A673 (cell line): ENCODE results near the gene TSPEAR. TPM values are rescaled to one million over a fixed set of nuclear protein-coding genes. Genes with fewer than 3 reads are reported as not detected.
A peak's percentile ranks its signal among the peaks of the same experiment; 100 is the strongest.

Experiments
- Bru-seq: library from RNA; stranded (reverse); fragments of 400-500 nt; gene quantifications from one replicate; lab custom pipeline; 2021; lab: Mats Ljungman, UMichigan
- BruChase-seq, 2 experiments: library from RNA; stranded (reverse); fragments of 400-500 nt; gene quantifications; one replicate each; lab custom pipeline; 2021; lab: Mats Ljungman, UMichigan
- BruUV-seq: library from RNA; stranded (reverse); fragments of 400-500 nt; replicated peaks from 2 replicates; lab custom pipeline; 2021; lab: Mats Ljungman, UMichigan
- CTCF ChIA-PET: fragments of 300-600 bp; sonication (Branson Sonifier 250); formaldehyde crosslinking; loops from one replicate; lab custom pipeline; 2022; ENCODE audit warnings: antibody characterized with exemption; lab: Charles Lee
- POLR2A ChIA-PET: fragments of 300-600 bp; sonication (Branson Sonifier 250); formaldehyde crosslinking; loops from one replicate; lab custom pipeline; 2022; ENCODE audit warnings: antibody characterized with exemption; ENCODE audit not compliant: low non-redundant PET; lab: Charles Lee
- DNase-seq: peaks from one replicate; pipeline ENCODE4 v3.0.0-alpha.2; 2015; ENCODE audit warnings: low spot score
- H3K27ac ChIP-seq: fragments of 200-600 bp; sonication (generic); 2 replicates; pipeline ENCODE4 v1.5.1; 2016; ENCODE audit warnings: mixed run types, low read depth, mild to moderate bottlenecking, mixed read lengths, antibody characterized with exemption, low read length; ENCODE audit not compliant: poor library complexity, severe bottlenecking
- H3K27me3 ChIP-seq: fragments of 200-600 bp; sonication (generic); replicated peaks from 2 replicates; pipeline ENCODE4 v1.6.1; 2017; ENCODE audit warnings: mixed run types, low read depth, mild to moderate bottlenecking, mixed read lengths, antibody characterized with exemption, low read length; ENCODE audit not compliant: insufficient read depth, poor library complexity
- H3K36me3 ChIP-seq: fragments of 200-600 bp; sonication (generic); 2 replicates; pipeline ENCODE4 v1.6.1; 2016; ENCODE audit warnings: mixed run types, mild to moderate bottlenecking, mixed read lengths, antibody characterized with exemption, low read length; ENCODE audit not compliant: insufficient read depth, poor library complexity, severe bottlenecking
- H3K4me1 ChIP-seq: fragments of 200-600 bp; sonication (generic); 2 replicates; pipeline ENCODE4 v1.6.1; 2017; ENCODE audit warnings: mixed run types, mild to moderate bottlenecking, mixed read lengths, antibody characterized with exemption, low read length; ENCODE audit not compliant: insufficient read depth, poor library complexity, severe bottlenecking
- H3K4me3 ChIP-seq: fragments of 200-600 bp; sonication (generic); 2 replicates; pipeline ENCODE4 v1.5.1; 2016; ENCODE audit warnings: low read depth, mixed run types, mild to moderate bottlenecking, mixed read lengths, low read length; ENCODE audit not compliant: poor library complexity, severe bottlenecking
- H3K9me3 ChIP-seq: fragments of 200-600 bp; sonication (generic); 2 replicates; pipeline ENCODE4 v1.6.1; 2016; ENCODE audit warnings: mixed run types, low read depth, mild to moderate bottlenecking, mixed read lengths, antibody characterized with exemption, low read length; ENCODE audit not compliant: poor library complexity, severe bottlenecking
- EZH2 ChIP-seq: fragments of 200-600 bp; sonication (generic); IDR thresholded peaks from 2 replicates; pipeline ENCODE4 v1.6.1; 2017; ENCODE audit warnings: borderline replicate concordance, low read depth, mild to moderate bottlenecking, mixed read lengths, antibody characterized with exemption, low read length; ENCODE audit not compliant: poor library complexity, severe bottlenecking
- intact Hi-C: fragments of 100-400 bp; cut with micrococcal nuclease; formaldehyde crosslinking; loops from one replicate; pipeline ENCODE4 v1.10.0; 2022; ENCODE audit not compliant: unreplicated experiment
- long read RNA-seq: library from polyadenylated mRNA; stranded (forward); transcript quantifications from one replicate; pipeline ENCODE4 v2.0.0, GENCODE V29; 2022
- total RNA-seq: library from RNA; stranded (reverse); gene quantifications from 2 replicates; pipeline ENCODE4 v1.2.3, GENCODE V29; 2021
- TF ChIP-seq, protein P1 (sequence below): fragments of 300-800, 200-600 bp; sonication (generic); conservative IDR thresholded peaks from 2 replicates; pipeline ENCODE4 v1.5.1; 2017; ENCODE audit warnings: low read depth, mild to moderate bottlenecking, antibody characterized with exemption, low read length, moderate library complexity, mixed read lengths

TSPEAR gene
- total RNA-seq: 8.3 and 12.4 TPM in 2 replicates
- percentile 63 among the genes with signal in this experiment for Bru-seq, nascent RNA
- BruChase-seq, experiment 1, labeled RNA remaining after a 2-hour chase: percentile 59 among the genes with signal in this experiment
- percentile 71 among the genes with signal in this experiment for BruChase-seq, experiment 2, labeled RNA remaining after a 6-hour chase
- long read RNA-seq, partial matches to known transcripts: 4 of 24 reads
- long read RNA-seq, other reads (novel, unspliced or antisense): 20 of 24 reads

DNA sequence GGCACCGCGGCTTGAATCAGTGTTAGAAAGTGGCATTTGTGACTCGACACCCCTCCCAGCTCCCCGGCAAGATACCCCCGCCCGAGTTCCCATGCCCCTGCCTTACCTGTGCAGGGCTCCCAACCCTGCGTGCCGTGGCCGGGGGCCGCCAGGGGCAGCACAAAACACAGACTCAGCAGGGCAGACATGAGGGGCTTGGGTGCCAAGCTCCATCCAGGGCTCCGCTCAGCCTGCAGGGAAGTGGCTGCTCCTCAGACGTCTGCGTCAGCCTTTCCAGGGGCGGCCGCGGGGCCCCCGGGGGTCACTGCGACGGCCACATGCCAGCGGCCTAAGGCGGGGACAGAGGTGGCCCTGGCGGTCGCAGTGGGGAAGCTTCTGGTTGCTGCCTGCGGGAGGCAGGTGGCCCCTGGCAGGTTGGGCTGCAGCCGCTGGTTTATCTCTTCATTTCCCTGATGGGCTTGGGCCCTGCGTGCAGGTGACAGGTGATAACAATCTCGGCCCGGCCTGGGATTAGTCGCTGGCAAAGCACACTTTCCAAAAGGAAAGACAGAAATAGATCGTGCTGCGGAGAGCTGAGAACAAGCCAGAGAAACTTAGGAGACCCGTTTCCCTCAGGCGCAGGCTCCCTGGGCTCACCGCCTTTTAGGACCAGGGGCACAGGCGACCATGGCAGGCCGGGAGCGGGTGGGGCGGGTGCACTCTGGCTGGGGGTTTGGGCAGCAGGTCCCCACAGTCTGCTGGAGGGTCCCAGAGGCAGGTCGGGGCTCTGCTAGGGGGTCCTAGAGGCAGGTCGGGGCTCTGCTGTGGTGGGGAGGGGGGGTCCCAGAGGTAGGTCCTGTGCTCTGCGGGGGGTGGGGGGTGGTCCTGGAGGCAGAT lies at the start of gene TSPEAR:
Gene TSPEAR (minus strand): TSS at position 246 of the 876 bp plus-strand sequence. CDS start 58 bp downstream, at position 188.
- no peaks in the 10 kb centered on the region for H3K9me3 ChIP-seq
- intact Hi-C loops: no loop called here
- POLR2A ChIA-PET: no interaction called here
- H3K27ac ChIP-seq: no peak within 1 kb of the TSS
- no peaks in the 10 kb centered on the region for H3K36me3 ChIP-seq
- H3K4me3 ChIP-seq: no peak within 1 kb of the TSS
- no peak for TF ChIP-seq EZH2
- TF ChIP-seq, protein P1, sequence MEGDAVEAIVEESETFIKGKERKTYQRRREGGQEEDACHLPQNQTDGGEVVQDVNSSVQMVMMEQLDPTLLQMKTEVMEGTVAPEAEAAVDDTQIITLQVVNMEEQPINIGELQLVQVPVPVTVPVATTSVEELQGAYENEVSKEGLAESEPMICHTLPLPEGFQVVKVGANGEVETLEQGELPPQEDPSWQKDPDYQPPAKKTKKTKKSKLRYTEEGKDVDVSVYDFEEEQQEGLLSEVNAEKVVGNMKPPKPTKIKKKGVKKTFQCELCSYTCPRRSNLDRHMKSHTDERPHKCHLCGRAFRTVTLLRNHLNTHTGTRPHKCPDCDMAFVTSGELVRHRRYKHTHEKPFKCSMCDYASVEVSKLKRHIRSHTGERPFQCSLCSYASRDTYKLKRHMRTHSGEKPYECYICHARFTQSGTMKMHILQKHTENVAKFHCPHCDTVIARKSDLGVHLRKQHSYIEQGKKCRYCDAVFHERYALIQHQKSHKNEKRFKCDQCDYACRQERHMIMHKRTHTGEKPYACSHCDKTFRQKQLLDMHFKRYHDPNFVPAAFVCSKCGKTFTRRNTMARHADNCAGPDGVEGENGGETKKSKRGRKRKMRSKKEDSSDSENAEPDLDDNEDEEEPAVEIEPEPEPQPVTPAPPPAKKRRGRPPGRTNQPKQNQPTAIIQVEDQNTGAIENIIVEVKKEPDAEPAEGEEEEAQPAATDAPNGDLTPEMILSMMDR: no peak
- DNase-seq: no peak
- peaks cover 4% of the 10 kb centered on the region for H3K4me1 ChIP-seq
- H3K27me3 ChIP-seq: peaks cover 13% of the 10 kb centered on the region
- CTCF ChIA-PET: interaction anchor here (0.8 kb wide), 1 partner anchor 10 kb away, joined by 3 read pairs; no protein-coding TSS in a partner anchor
- no TSS peak for BruUV-seq

DNA sequence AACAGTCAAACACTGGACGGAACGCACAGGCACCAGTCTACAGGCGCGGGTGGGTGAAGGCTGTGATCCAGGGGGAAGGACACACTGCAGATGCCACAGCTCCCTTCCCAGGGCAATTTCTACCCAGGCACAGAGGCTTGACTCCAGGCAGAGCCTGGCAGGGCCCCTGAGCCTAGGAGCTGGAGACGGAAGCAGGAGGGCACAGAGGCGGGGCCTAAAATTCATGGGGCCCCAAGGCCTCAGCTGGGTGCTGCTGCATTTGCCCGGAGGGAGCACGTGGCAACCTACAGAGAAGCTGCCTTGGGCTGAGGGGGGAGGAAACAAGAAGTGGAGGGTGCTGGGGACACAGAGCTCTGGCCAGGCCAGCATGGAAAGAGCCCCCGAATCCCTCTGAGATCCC lies 49.0 kb upstream of the TSPEAR start:
- Histone ChIP-seq H3K9me3 (no peaks in the 10 kb centered on the region), H3K4me3 (no peak overlapping the region), H3K27me3 (no peaks in the 10 kb centered on the region), H3K4me1 (peaks cover 7% of the 10 kb centered on the region), H3K36me3 (no peaks in the 10 kb centered on the region), H3K27ac (peak overlapping the region; percentile 45)
- CTCF ChIA-PET: no interaction called here
- POLR2A ChIA-PET: no interaction called here
- intact Hi-C loops: no loop called here
- BruUV-seq: no TSS peak
- no peak for DNase-seq
- TF ChIP-seq, protein P1: no peak
- no peak for TF ChIP-seq EZH2

DNA sequence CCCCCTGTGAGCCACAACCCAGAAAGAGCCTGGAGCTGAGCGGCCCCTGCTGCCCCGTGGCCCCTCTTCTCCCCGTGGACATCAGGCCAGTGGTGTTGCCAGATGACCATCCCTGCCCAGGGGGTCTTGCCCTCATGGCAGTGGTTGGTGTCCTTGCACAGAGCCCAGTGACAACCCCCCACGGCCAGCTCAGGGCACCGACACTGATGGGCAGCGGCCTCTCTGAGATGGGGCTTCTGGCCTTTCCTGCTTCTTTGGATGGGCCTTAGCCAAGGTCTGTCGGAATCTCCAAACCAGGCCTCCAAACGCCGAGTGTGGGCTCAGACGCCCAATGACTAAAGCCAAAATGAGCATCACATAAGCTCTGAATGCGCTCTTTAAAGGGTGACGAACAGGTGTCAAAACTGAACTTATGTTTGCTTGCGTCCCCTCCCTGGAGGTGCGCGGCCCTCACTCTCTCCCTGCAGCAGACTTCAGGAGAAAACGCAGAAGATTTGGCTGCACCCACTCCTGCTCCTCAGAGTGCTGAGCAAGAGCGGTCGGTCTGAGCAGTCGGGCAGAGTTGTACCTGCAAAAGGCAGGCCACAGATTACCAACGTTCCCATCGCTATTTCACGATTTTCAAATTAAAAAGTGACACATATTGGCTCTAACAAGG lies 48.4 kb upstream of the TSPEAR start:
- Histone ChIP-seq H3K27me3 (no peaks in the 10 kb centered on the region), H3K36me3 (no peaks in the 10 kb centered on the region), H3K4me1 (peaks cover 11% of the 10 kb centered on the region), H3K9me3 (no peaks in the 10 kb centered on the region), H3K4me3 (no peak overlapping the region), H3K27ac (no peak overlapping the region)
- DNase-seq: no peak
- BruUV-seq: no TSS peak
- ChIA-PET POLR2A (no interaction called here), CTCF (no interaction called here)
- intact Hi-C loops: no loop called here
- TF ChIP-seq, protein P1: no peak
- no peak for TF ChIP-seq EZH2
